Retinal pigment epithelial cell (primary cell): ENCODE measurements around the gene RMP24.
"Not testable (repeated sequence)": the region's sequence is repeated elsewhere in the genome, so short reads cannot be mapped to it uniquely, and the experiment has no call there.

ENCODE experiments used
- DNase-seq: peaks from one replicate; pipeline ENCODE4 v3.0.0-alpha.2; 2010; ENCODE audit warnings: low read depth
- H3K4me3 ChIP-seq: 2 replicates; pipeline ENCODE4 v1.5.1; 2011; ENCODE audit warnings: mild to moderate bottlenecking, low read length, control low read depth, moderate library complexity
- CTCF ChIP-seq: conservative IDR thresholded peaks from 2 replicates; pipeline ENCODE4 v1.5.1; 2011; ENCODE audit warnings: low read depth, low read length, control low read depth, inconsistent platforms

Gene RMP24

GRCh38 chr18:36006997-36007396, 34.5 kb downstream of the RMP24 start:
- no peak for DNase-seq
- no peak for TF ChIP-seq CTCF
- H3K4me3 ChIP-seq: no peak overlapping the region

- H3K4me3 ChIP-seq: no peak overlapping the region
- no peak for TF ChIP-seq CTCF
- DNase-seq: no peak
Measured at GRCh38 chr18:36009214-36009613, 36.7 kb downstream of the RMP24 start.

GRCh38 chr18:36012891-36013290, 40.4 kb downstream of the RMP24 start:
- DNase-seq: no peak
- no peak for TF ChIP-seq CTCF
- no peak overlapping the region for H3K4me3 ChIP-seq

- DNase-seq: no peak
- no peak for TF ChIP-seq CTCF
- no peak overlapping the region for H3K4me3 ChIP-seq
Measured at GRCh38 chr18:36015629-36016028, 43.1 kb downstream of the RMP24 start.

GRCh38 chr18:36017232-36017631, 44.8 kb downstream of the RMP24 start:
- TF ChIP-seq CTCF: no peak
- no peak overlapping the region for H3K4me3 ChIP-seq
- DNase-seq: no peak

GRCh38 chr18:36020174-36020711, 47.8 kb downstream of the RMP24 start:
- TF ChIP-seq CTCF: no peak
- no peak for DNase-seq
- H3K4me3 ChIP-seq: no peak overlapping the region

- H3K4me3 ChIP-seq: no peak overlapping the region
- TF ChIP-seq CTCF: no peak
- DNase-seq: no peak
Measured at GRCh38 chr18:36023336-36023735, 50.9 kb downstream of the RMP24 start.

- H3K4me3 ChIP-seq, DNase-seq: not testable (repeated sequence)
Measured at GRCh38 chr18:36024241-36024640, 51.8 kb downstream of the RMP24 start.
